Activated CD8-positive, alpha-beta memory T cell treated with anti-CD3 and anti-CD28 coated beads for 1 hour (primary cell): ENCODE data around the gene WDR74.
A peak's percentile ranks its signal among the peaks of the same experiment; 100 is the strongest.
"Not testable (repeated sequence)": the region's sequence is repeated elsewhere in the genome, so short reads cannot be mapped to it uniquely, and the experiment has no call there.

Experiments
- DNase-seq, 2 donors: peaks; one replicate each; pipeline ENCODE4 v3.0.0-alpha.2; 2020; ENCODE audit warnings: low read depth in 1 of 2; ENCODE audit errors: extremely low read depth in 1 of 2

WDR74 gene

DNA sequence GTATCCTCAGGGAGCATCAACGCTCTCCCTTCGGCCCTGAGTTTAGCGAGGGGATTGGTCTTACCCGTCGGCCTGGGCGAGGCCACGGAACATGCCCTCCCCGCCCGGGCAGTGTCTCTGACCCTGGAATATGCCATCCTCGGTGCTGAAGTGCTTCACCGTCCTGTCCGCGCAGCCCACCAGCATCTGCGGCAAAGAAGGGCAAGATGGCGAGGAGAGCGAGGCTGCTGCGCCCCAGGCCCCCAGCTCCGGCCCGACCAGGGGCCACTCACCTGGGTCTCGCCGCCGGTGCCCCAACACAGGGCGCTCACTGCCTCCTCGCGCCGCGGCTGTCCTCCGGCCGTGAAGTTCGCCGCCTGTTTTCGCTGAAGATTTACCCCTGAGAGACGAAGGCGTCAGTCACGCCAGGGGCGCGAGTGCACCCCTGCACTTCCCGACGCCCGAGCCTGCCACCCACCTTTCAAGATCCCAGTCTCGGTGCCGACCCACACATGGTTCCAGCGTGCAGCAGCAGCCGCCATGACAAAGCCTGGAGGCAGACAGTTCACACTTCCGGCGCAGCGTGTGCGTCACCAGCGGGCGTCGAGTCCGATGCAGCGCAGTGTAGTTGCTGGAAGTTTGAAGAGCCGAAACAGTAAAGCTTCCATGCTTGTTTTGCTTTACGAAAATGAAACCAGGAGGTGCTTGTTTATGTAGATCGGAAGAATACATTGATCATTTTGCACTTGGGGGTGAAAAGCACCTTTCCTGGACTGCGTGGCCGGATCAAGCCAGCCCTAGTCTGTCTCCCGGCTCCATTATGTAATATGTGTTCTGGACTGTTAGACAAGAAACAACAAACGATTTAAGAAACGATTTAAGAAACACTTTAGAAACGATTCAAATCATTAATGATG lies at the start of gene WDR74:
Gene WDR74, minus strand, starts transcription at position 541 of the 896 bp plus-strand sequence. Its CDS starts 20 bp downstream, at position 521.
- peak; percentile 78 to 85 for DNase-seq

DNA sequence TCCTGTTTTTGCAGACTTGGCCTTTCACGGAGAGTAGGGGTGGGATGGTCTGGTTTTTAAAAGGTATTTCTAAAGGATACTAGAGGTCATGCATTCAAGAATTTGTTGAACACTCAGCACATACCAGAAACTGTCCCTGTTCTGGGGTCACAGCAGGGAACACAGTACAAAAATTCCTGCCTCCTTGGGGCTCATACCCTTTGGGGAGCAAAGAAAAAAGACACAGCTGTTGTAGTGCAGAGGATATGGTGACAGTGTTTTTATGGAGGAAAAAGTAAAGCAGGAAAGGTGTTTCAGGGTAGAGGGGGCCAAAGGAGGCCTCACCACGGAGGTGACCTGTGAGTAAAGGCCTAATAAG lies 49.7 kb upstream of the WDR74 start:
- no peak for DNase-seq

DNA sequence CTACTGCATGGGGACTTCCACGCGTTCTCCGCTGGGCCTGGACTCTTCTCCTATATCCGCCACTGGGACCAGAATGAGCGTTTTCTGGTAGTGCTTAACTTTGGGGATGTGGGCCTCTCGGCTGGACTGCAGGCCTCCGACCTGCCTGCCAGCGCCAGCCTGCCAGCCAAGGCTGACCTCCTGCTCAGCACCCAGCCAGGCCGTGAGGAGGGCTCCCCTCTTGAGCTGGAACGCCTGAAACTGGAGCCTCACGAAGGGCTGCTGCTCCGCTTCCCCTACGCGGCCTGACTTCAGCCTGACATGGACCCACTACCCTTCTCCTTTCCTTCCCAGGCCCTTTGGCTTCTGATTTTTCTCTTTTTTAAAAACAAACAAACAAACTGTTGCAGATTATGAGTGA lies 49.0 kb upstream of the WDR74 start:
- no peak for DNase-seq

- DNase-seq, result no peak
Measured at GRCh38 chr11:62885137-62885750, 45.9 kb upstream of the WDR74 start.

- no peak for DNase-seq
Measured at GRCh38 chr11:62883673-62884072, 44.3 kb upstream of the WDR74 start.

DNA sequence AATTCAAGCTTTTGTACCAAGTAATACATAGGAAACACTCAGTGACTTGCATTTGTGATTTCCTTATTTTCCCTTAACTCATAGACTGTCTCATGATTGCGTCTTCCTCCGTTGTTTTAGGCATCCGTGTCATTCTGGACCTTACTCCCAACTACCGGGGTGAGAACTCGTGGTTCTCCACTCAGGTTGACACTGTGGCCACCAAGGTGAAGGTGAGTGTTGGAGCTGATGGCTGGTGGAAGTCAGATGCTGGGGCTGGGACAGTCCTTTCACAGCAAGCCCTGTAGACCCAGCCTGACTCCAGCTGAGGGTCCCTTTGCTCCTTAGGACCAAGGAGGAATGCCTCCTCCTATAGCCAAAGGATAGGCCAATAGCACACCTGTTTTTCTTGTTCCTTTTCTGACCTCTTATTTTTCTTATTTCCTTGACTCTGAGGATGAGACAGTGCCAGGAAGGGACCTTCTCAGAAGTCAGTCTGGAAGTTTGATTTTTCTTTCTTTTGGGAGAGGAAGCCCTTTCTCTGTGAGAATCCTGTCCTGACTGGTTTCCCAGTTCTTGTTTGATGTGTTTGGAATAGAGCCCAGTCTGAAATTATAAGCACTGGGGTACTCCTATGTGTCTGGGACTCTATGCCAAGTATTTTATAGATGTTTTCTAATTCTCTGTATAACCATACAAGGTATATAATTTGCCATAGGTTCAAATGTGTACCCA lies 43.6 kb upstream of the WDR74 start:
- no peak for DNase-seq

DNA sequence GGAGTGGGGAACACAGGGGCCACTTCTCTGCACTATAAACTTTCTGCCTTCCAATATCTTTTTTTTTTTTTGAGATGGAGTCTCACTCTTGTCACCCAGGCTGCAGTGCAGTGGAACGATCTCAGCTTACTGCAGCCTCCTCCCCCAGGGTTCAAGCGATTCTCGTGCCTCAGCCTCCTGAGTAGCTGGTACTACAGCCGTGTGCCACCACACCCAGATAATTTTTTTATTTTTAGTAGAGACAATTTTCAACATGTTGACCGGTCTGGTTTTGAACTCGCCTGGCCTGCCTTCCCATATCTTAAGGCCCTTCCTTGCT lies 43.0 kb upstream of the WDR74 start:
- no peak for DNase-seq

GRCh38 chr11:62881579-62882430 lies 42.4 kb upstream of the WDR74 start:
- peak; percentile 88 to 89 for DNase-seq

GRCh38 chr11:62880803-62881578 lies 41.6 kb upstream of the WDR74 start, which contains the start of gene SLC3A2:
Gene SLC3A2, plus strand, starts transcription at chr11:62880896. Its CDS starts 128 bp downstream, at chr11:62881024.
- DNase-seq, result peak; percentile 31 to 80

DNA sequence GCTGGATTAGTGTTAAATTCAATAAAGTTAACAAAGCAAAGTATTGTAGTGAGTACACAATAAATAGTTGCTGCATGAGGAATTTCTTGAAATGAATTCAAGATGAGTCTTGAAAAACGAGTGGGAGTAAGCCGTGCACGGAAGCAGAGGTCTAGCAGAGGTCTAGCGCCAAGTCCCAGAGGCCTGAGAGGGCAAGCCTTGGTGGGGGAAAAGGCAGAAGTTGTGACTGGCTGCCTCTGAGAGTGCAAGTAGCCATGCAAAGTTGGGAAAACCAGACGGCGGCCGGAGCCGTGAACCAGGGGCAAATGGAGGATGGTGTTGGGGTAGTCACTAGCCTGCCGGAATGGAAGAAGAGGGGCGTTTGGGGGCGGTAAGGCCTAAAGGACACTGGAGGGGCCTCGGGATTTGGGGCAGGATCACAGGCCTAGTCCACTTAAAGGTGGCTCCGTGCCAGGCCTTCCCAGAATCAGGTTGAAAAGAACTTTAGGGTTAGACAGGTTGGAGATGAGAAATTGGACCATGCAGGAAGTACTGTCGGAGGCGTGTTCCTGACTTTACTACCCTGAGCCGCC lies 40.9 kb upstream of the WDR74 start:
- DNase-seq, result no peak

DNA sequence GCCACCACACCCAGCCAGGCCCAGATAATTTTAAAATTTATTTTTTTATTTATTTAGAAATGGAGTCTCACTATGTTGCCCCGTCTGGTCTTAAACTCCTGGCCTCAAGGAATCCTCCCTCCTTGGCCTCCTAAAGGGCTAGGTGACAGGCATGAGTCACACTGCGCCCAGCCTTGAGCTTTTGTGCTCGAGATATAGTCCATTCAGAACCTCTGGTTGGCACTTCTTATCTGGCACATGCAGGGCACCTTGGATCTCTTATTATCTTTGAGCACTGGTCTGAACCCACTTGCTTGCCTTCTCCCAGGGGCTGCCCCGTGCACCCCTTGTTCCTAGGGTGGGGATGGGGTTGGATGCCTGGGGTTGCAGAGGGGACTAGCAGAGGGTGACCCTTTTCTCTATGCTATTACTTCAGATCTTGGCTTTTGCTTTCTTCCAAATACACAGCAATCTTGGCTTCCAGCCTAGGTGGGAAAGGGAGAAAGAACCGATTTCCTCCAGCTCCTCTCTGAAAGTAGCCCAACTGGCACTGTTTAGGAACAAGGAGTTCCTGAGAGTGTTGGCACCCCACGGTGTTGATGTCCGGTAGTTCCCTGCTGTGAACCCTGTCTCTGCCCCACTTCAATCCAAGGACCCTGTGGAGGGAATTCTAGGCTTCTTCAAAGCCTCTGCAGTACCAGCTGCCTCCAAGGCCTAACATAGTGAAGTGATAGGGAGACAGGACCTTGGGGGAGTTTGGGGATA lies 40.0 kb upstream of the WDR74 start:
- no peak for DNase-seq

GRCh38 chr11:62876712-62877111 lies 37.3 kb upstream of the WDR74 start:
- DNase-seq, result no peak

DNA sequence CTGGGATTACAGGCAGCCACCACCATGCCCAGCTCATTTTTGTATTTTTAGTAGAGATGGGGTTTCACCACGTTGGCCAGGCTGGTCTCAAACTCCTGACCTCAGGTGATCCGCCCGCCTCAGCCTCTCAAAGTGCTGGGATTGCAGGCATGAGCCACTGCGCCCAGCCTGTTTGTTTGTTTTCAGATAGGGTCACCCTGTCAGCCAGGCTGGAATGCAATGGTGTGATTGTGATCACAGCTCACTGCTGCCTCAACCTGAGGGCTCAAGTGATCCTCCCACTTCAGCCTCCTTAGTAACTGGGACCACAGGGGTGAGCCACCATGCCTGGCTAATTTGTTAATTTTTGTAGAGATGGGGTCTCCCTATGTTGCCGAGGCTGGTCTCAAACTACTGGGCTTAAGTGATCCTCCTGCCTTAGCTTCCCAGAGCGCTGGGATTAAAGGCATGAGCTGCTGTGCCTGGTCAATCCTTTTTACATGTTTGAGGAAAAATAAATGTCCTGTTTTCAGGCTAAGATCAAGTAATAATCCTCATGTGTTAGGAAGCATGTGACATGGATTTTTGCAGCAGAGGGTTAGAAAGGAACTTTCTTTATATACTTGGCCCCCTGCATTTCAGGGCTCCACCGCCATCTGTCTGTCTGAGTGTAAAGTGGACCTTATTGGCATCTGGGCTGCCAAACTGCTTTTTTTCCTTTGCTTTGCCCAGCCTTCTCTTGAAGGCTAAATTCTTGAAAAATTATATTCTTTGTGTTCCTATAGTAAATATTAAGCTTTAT lies 36.5 kb upstream of the WDR74 start:
- no peak for DNase-seq

DNA sequence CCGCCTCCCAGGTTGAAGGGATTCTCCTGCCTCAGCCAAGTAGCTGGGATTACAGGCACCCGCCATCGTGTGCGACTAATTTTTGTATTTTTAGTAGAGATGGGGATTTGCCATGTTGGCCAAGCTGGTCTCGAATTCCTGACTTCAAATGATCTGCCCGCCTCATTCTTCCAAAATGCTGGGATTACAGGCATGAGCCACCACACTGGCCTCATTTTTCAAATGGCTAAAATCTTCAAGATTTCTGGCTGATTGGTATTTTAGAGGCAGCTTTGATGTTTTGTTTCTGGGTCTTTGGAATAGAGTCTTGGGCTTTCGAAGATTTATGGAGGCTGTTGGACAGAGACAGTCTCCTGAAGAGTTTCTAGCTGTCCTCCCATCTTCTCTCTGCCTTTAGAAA lies 35.5 kb upstream of the WDR74 start:
- no peak for DNase-seq

DNA sequence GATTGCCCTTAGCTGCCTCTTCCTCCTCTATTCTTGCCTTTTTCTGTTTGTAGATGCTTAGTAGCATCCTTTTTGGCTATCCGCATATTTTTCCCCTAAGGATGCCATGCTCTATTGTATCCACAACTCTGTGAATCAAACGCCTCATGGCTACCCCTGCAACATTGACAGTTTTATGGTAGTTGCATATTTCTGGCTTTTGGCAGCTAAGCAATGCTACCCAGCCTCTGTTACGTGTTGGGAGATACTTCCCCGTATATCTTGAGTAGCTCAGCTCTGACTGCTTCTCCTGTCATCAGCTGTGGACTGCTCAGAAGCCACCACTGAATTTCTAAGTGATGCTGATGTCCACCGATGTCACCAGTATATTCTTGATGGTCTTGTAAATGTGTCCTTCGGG lies 26.2 kb upstream of the WDR74 start:
- DNase-seq, result no peak

DNA sequence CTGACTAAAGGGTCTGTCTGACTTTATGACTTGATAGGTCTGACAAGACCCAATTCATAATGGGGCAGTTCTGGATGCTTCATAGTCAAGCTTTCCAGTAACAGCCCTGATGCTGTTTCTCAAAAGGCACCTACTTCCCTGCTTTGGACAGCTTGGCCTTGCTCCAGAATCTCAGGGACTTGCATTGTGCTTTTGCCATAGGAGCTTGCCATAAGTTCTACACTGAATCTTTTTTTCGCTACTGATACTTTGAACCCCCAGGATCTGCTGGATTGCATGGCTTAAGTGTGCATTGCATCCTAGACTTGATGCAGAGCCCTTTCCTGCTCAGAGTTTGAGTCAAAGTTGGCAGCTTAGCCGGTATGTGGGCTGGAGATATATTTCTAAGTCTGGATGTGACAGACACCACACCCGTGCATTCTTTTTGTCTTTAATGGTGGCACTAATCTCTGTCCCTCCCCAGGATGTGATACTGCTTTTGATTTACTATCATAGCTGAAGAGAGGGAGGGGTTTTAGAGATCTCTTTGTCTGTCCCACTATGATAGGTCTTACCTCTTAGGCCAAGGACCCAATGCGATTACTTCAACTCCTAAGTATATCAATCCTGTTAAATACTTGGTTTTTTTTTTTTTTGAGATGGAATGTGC lies 24.4 kb upstream of the WDR74 start:
- DNase-seq, result no peak

DNA sequence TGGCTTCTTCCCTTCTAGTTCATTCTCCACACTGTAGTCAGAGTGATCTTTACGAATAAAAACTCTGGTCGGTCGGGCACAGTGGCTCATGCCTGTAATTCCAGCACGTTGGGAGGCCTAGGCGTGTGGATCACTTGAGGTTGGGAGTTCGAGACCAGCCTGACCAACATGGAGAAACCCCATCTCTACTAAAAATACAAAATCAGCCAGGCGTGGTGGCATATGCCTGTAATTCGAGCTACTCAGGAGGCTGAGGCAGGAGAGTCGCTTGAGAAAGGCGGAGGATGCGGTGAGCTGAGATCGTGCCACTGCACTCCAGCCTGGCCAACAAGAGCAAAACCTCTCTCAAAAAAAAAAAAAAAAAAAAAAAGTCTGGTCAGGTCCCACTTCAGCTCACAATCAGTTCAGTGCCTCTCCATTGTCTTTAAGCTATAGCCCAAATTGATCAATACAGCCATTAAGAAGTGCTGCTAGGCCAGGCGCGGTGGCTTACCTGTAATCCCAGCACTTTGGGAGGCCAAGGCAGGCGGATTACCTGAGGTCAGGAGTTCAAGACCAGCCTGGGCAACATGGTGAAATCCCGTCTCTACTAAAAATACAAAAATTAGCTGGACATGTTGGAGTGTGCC lies 22.3 kb upstream of the WDR74 start:
- DNase-seq, result not testable (repeated sequence)
